Right renal pelvis (tissue), 4 donors: ENCODE data around the gene FNDC3B. TPM values are rescaled to one million over a fixed set of nuclear protein-coding genes. Genes with fewer than 3 reads are reported as not detected.

ENCODE experiments used
- DNase-seq, 4 donors: peaks; one replicate each; pipeline ENCODE4 v3.0.0-alpha.2; 2013; ENCODE audit warnings: low read depth in 4 of 4, low spot score in 3 of 4, missing footprints in 1 of 4
- polyA plus RNA-seq, 4 donors: library from polyadenylated mRNA; unstranded; fragments of 120-200 nt; gene quantifications; one replicate each; pipeline ENCODE4 v1.2.1, GENCODE V29; 2013; ENCODE audit not compliant: insufficient read length in 4 of 4

FNDC3B gene
- polyA plus RNA-seq, 4 donors = 58.5 to 72.9 (median 68.9) TPM

DNA sequence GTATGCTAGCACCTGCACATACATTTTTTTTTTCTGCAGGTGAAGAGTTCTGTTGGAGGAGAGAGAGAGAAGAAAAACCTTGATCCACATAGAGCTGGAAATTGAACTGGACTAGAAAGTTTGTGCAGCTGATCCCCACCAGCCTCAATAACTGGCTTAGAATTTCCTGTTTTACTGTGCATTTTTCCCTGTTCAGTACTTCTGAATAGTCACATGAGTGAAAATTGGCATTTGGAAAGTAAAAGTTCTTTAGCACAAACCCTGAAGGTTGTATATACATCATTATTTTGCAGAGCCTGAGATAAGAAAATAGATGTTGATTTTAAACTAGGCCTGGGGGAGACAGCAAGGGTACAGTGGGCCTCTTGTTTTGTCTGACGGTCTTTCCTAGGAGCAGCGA, 366.5 kb downstream of the FNDC3B start:
- DNase-seq = no peak

DNA sequence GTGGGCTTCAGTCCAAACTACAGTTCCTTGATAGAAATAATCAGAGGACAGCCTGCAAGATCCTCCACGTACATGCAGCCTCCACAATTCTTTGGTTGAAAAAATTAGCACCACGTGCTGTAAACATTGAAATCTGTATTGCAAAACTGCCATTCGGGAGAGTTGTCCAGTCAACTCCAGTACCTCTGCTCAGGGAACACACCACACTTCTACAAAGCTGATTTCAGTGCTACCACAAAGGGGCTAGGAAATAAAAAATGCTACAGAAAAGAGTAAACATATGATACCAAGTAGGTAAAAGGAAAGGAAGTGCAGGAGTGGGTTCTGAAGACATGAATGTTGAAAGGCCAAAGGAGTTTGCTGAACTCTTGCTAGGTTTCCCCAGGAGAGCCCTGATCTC, 368.5 kb downstream of the FNDC3B start:
- no peak for DNase-seq

DNA sequence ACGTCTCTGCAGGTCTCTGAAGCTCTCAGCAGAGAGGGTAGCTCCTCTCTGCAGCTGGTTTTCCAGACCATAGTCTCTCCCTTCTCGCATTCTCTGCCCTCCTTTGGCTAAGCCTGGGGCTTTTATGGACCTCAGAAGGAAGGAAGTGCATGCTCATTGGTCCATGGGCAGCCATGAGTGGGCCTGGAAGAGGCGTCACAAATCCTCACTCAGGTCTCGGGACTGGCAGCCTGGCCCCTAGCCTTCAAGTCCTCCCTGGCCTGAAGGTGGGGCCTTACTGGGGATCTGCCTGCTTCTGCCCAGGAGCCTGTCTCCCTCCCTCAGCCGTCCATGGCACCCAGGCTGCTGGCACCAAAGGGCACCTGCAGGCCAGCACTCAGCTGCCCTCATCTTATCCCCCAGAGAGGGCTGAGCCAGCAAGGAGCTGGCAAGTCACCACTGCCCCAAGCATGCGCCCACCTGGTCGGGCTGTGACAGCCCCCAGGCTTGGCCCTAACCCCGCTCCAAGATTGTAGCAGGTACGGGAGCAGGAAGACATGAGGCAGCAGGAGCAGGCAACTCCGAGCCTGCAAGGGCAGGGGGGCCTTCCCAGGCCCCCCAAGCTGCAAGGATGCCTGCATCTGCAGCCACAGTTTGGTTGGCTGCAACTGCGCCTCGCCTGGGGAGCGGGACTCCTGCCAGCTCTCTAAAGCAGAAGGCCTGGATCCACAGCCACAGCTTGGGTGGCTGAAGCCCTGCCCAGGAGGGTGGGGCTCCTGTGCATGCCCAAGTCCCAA, 371.5 kb downstream of the FNDC3B start:
- no peak for DNase-seq

DNA sequence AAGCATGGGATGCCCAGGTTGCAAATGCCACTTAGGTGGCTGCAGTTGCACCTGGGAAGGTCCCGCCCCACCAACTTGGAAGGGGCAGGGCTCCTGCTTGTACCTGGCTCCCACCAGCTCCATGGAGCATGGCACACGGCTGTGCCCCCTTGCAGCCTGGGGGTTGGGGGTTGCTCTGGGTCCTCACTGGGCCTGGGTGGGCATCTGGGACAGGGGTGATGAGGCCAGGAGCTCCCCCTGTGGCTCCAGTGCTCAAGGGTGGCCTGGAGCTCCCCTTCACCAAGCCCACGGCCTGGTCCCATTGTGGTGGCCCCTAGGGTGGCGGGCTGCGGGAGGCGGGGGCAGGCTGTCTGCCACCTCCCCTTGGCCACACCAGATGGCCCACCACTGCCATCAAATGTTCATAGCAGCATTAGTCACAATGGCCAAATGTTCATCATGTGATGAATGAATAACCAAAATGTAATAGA, 372.1 kb downstream of the FNDC3B start:
- no peak for DNase-seq

DNA sequence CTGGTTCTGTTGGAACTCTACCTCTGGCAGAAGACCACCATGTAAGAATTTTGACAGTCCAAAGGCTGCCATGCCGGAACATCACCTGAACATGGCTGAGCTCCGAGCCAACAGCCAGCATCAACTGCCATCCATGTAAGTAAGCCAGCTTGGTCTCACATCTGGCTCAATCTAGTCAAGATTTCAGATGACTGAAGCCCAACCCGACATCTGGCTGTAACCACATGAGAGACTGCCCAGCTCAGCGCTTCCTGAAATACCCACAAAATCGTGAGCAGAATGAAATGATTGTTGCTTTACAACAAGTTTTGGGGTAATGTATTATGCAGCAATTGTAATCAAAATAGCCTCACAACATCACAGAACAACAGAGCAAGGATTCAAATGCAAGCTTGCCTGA, 375.9 kb downstream of the FNDC3B start:
- DNase-seq = no peak

DNA sequence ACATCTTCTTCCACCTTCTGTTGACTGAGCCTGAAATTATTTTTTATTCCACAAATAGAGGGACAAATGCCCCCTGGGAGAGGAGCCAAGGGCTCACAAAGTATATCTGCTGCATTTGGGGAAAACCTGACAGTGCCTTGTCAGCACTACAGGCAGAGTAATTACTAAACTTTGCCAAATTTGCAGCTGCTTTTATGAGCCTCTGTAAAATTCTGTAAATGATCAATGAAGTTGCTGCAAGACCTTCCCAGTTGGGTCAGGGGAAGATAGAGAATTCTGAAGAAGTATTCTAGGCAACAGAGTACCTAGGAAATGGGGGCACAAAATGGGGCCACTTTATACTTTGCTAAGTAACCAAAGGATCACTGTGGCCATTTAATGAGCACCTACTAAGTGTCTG, 398.3 kb downstream of the FNDC3B start:
- DNase-seq = no peak

DNA sequence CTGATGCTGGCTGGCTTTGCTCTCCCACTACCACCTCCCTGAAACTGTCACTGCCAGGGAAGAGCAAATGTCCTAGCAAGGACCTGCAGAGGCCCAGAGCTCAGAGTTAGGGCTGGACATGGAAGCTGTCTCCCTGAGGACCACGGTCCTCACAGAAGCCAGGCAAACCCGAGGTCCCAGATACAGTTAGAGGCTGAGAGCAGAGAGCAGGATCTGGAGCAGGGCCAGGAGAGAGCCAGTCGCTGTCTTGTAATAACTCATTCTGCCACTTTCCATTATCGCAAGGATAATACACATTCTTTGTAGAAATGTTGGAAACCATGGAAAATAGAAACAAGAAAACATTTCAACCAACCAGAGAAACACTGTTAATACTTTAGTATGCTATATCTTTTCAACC, 398.8 kb downstream of the FNDC3B start:
- no peak for DNase-seq

DNA sequence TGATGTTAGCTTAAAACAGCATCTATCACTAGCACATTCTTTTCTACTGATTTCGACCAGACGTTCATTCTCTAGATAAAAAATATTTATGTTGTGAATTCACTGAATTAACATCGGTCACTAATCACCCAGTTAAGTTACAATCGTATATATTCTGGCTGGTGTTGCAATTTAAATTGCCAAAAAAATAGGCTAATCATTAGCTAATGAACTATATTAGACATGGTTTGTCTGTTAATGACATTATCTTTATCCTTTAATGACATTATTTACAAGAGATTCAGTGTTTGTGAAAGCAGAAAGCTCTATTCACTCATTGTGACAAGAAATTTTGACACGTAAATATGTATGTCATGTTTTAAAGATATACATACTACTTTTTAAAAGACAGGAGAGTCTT, 402.2 kb downstream of the FNDC3B start:
- no peak for DNase-seq

DNA sequence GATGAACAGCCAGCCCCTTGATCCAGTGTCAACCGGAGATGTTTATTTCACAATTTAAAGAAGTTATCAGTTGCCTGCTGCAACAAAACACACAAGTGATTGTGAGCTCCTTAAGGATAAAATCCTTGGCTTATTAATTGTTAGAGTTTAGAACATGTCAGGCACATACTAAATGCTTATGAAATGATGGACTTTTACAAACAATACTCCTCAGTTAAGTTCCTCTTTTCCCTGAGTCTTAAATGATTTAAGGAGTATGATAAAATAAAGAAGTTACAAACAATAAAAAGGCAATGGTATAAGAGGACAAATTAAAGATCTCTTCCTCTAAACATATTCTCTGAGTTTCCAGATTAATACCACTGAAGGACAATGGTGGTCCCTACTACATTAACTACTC, 403.2 kb downstream of the FNDC3B start:
- no peak for DNase-seq

DNA sequence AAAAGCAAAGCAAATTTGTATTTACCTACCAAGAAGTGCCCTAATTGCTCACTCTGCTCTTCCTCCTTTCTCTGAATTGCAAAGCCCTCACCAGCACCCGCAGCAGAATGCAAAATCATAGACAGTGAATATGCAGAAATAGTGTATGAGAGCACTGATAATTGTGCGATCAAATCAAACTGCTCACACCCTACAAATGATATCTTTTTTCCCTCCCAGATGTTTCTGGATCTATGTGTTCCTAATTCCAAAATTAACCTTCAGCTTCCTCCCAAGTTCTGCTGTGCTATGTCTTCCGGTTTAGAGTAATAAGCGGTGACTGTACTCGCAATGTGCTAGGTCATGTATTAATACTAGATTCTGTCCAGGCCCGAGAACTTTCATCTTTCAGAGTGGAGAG, 405.4 kb downstream of the FNDC3B start:
- no peak for DNase-seq

DNA sequence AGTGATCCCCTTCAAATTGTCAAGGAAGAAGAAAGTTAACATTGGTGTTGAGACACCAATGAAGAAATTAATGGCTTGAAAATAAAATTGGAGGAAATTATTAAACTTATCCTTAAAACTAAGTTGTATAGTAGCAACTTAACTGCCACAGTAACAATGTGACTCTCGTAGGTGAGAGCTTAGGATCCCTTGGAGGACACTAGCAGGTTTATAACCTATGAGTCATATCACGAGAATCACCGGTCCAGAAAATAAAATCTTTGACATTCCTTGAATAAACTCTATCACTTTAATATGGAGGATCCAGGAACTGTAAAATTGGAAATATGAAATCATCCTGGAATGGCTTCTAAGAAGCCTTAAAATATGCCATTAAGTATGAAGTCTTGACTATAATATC, 406.8 kb downstream of the FNDC3B start:
- no peak for DNase-seq

DNA sequence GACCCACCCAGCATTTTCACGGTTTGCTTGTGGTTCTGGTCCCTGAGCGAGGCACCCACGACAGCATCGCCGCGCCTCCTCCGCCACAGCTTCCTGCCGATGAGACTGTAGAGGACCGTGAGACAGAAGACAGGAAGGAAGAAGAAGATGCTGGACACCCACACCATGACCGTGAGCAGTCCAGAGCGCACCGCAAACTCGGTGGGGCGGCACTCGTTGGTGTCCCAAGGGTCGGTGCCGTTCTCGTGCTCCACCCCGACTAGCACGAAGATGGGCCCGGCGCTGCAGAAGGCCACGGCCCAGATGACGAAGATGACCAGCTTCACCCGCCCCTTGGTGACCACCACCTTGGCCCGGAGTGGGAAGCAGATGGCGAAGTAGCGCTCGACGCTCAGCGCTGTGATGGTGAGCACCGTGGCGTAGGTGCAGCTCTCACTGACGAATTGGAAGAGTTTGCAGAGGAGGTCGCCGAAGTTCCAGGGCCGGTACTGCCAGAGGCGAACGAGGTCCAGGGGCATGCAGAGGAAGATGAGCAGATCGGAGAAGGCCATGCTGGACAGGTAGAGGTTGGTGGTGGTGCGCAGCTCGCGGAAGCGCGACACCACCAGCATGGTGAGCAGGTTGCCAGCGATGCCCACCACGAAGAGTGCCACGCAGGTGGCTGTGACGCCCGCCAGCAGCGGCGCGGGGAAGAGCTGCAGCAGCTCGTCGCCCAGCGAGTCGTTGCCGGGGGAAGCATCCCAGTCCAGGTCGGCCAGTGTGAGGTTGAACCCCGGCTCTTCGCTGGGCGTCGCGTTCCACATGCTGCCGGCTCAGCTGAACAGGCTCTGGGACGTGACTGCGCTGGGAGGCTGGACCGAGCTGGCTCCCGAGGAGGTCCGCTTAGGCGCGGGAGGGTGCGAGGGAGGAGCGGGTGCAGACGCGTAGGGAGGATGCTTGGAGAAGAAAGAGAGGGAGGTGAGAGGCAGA, 408.5 kb downstream of the FNDC3B start, which contains the start of gene GHSR:
TSS of gene GHSR (minus strand) at position 846 of the 969 bp plus-strand sequence. CDS start at position 803, 43 bp downstream.
- DNase-seq = no peak

DNA sequence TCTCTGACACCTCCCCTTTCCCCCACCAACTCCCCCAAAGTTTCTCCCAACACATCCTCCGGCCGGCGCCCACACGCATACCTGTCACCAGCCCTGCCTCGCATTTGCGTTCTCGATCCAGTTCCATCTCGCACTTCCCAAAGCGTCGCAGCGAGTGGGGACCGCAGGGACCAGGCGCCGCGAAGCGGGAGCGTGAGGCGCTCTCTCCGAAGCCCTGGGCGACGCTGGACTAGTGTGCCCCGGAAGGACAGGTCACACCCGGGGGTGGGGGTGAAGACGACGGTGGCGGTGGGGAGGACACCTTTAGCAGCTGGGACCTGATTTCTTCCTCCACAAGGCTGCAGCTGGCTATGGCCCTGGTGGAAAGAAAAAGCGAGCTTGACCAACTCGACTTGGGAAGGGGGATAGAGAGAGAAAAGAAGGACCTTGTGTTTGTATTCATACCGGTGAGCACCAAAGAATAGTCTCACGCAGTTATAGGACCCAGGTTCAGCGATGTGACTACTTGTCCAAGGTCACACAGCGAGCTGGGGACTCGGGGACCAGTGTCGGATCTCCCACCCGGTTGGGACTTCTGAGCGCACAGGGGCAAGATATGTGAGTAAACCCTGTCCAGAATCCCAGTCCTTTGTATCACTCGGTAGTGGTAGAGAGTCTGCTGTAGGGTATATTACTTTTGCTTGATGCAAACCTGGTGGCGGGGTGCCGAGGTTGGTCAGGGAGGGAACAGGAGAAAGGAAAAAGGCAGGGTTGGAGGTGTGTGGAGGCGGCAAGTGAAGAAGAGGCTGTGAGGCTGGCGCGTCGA, 409.5 kb downstream of the FNDC3B start:
- no peak for DNase-seq

DNA sequence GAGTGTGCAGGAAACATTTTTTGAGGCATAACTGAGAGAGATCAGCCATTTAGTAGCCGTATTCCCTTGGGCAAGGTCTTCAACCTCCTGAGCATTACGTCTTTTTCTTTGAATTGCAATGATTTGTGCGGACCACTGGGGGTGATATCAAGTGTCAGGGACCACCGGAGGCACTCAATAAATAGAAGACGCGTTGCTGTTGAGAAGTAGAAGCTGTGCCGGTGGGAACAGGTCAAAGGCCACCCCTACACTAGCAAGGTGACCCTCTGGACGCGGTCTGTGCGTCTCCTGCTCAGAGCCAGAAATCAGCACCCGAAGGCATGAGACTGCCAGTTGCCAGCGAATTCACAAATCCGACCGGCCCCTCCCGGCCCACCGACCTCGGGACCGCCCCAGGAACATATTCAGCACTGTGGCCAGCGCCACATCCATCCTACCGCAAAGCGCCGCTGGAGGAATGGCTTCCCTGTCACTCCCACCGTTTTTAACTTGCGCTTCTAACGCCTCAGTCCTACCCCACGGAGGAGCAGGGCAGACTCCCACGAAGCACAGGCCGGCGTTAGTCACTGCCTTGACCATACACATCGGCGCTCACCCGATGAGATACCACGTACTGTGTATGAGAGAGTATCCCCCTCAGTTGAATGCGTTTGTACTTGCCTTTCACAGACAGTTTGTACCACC, 410.2 kb downstream of the FNDC3B start:
- peak; percentile 18 to 34 (median 24) for DNase-seq

Other genes with a start within 250 kb of the FNDC3B start
- gene PLD1, start 229.1 kb upstream of the FNDC3B start, polyA plus RNA-seq = 10 to 100 TPM in 3 of 4 donors, 1 to 10 TPM in 1; 9.8 to 12.7 (median 10.9) TPM
- under 1 TPM in 2 of 4 donors, not detected in 2; 0.09 to 0.19 TPM for gene TMEM212, start 196.2 kb upstream of the FNDC3B start, polyA plus RNA-seq